ENCODE measurements around the gene PEX6. TPM values are rescaled to one million over a fixed set of nuclear protein-coding genes. Genes with fewer than 3 reads are reported as not detected.

PEX6 gene
- total RNA-seq, 1 experiment from 2014 or later, result 15.6 TPM

DNA sequence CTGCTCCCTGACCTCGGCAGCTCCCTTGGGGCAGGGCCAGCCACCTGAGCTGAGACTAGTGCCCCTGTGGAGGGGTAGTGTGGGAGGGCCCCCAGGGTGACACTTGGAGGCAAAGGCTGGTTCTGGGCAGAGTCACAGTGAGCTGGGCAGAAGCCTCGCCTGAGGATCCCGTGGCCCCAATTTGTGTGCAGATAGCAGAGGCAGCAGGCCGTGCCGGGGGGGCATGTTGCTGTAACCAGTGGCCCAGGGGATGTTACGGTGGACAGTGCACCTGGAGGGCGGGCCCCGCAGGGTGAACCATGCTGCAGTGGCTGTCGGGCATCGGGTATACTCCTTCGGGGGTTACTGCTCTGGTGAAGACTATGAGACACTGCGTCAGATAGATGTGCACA lies 38.0 kb upstream of the PEX6 start:
- WGBS (ENCODE audit: extremely low coverage, insufficient read length, low lambda C conversion rate), result no CpG with 5 or more reads among the region's 12 CpGs
- no peak for TF ChIP-seq CTCF (conservative IDR thresholded peaks at IDR 0.05)
- Histone ChIP-seq H2BK20ac (ENCODE audit: low read depth, low read length, poor library complexity, severe bottlenecking) (no peak overlapping the region), H4K20me1 (ENCODE audit: control insufficient read depth, insufficient read depth, insufficient read length) (no peaks in the 10 kb centered on the region), H2BK120ac (ENCODE audit: low read depth, low read length, poor library complexity, severe bottlenecking) (no peak overlapping the region), H3K56ac (ENCODE audit: insufficient read length, low read depth, low read length) (no peak overlapping the region), H4K5ac (ENCODE audit: insufficient read length, low read depth, low read length) (no peak overlapping the region), H3K23ac (ENCODE audit: insufficient read length, low read depth, low read length) (no peak overlapping the region), H3K79me2 (ENCODE audit: insufficient read depth, low read length) (peaks cover 9% of the 10 kb centered on the region; the same call in 1 of the 2 replicates), H3K9me3 (ENCODE audit: control insufficient read depth, low read depth, low read length) (no peaks in the 10 kb centered on the region), H4K8ac (replicated peaks; ENCODE audit: insufficient read length, low read depth, low read length) (no peak overlapping the region), H2BK5ac (ENCODE audit: insufficient read length, low read length) (no peak overlapping the region), H3K4ac (ENCODE audit: low read depth, low read length) (no peak overlapping the region), H2BK15ac (ENCODE audit: low read depth, low read length) (no peak overlapping the region), H2BK12ac (ENCODE audit: insufficient read length, low read depth, low read length) (no peak overlapping the region), H3K4me2 (ENCODE audit: insufficient read depth, insufficient read length, low read length) (no peak overlapping the region), H3K27ac (ENCODE audit: insufficient read length, low read depth, low read length) (no peak overlapping the region), H3T11ph (ENCODE audit: low read length) (no peak overlapping the region), H3K23me2 (ENCODE audit: insufficient read length, low read depth, low read length, poor library complexity, severe bottlenecking) (peaks cover 11% of the 10 kb centered on the region), H4K91ac (ENCODE audit: insufficient read length, low read depth, low read length) (no peak overlapping the region), H3K14ac (ENCODE audit: insufficient read depth, low read length) (no peak overlapping the region), H3K79me1 (ENCODE audit: insufficient read depth, low read depth, low read length, poor library complexity, severe bottlenecking) (no peaks in the 10 kb centered on the region), H3K27me3 (ENCODE audit: insufficient read depth, low read length) (no peaks in the 10 kb centered on the region), H2AFZ (ENCODE audit: low read length) (no peak overlapping the region), H3K4me1 (ENCODE audit: insufficient read depth, low read length) (peaks cover 2% of the 10 kb centered on the region; the same call in 1 of the 2 replicates), H3K9ac (ENCODE audit: extremely low read depth, insufficient read length, low read length) (no peak overlapping the region), H3K18ac (ENCODE audit: insufficient read length, low read depth, low read length) (no peak overlapping the region), H2AK5ac (ENCODE audit: insufficient read length, low read length) (no peak overlapping the region)
- Mint-ChIP-seq H3K27ac (no peak overlapping the region), H3K4me3 (no peak overlapping the region; a peak in 1 of 5 replicates), H3K4me1 (peaks cover 21 to 41% of the 10 kb centered on the region in 2 experiments), H3K27me3 (ENCODE audit: low read depth) (no peaks in the 10 kb centered on the region), H3K36me3 (ENCODE audit: insufficient read depth in 1 of 3, low read depth in 3 of 3) (peaks cover 19 to 55% (median 53%) of the 10 kb centered on the region in 3 experiments), H3K9me3 (no peaks in the 10 kb centered on the region; a peak in 1 of 5 replicates)
- no peak for DNase-seq
